ENCODE measurements around the gene ZFR2.
"Not testable (repeated sequence)": the region's sequence is repeated elsewhere in the genome, so short reads cannot be mapped to it uniquely, and the experiment has no call there.

Gene ZFR2

GRCh38 chr19:3769494-3769893 is 99.3 kb downstream of the ZFR2 start:
- Histone ChIP-seq H3K9me3 (ENCODE audit: control insufficient read depth, insufficient read depth, low read length) (no peaks in the 10 kb centered on the region), H3K27ac (ENCODE audit: low read depth, low read length) (no peak overlapping the region), H3K27me3 (ENCODE audit: control insufficient read depth, insufficient read depth, low read length) (no peaks in the 10 kb centered on the region), H3K36me3 (ENCODE audit: control insufficient read depth, insufficient read depth, low read length) (peaks cover 17% of the 10 kb centered on the region; the same call in 1 of the 2 replicates), H3K9ac (ENCODE audit: low read depth, low read length) (no peak overlapping the region), H3K4me3 (ENCODE audit: low read depth, low read length) (no peak overlapping the region), H3K4me1 (ENCODE audit: control insufficient read depth, insufficient read depth, low read length) (no peaks in the 10 kb centered on the region)

DNA sequence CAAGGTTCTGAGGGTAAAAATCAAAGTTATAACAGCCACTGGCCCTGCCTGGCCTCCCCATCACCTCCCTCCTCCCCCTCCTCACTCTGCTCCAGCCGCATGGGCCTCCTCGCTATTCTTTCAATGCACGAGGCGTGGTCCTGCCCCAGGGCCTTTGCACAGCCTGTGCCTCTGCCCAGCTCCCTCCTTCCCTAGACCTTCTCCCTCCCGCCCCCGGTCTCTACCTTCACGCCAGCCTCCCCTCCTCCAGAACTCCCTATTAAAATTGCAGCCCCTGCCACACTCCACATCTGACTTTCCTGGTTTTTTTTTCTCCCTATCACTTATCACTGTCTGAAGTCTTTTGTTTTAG is 100.1 kb downstream of the ZFR2 start:
- Histone ChIP-seq H3K27ac (ENCODE audit: low read depth, low read length) (no peak overlapping the region), H3K9ac (ENCODE audit: low read depth, low read length) (no peak overlapping the region), H3K27me3 (ENCODE audit: control insufficient read depth, insufficient read depth, low read length) (no peaks in the 10 kb centered on the region), H3K4me3 (ENCODE audit: low read depth, low read length) (no peak overlapping the region), H3K9me3 (ENCODE audit: control insufficient read depth, insufficient read depth, low read length) (no peaks in the 10 kb centered on the region), H3K36me3 (ENCODE audit: control insufficient read depth, insufficient read depth, low read length) (peaks cover 17% of the 10 kb centered on the region; the same call in 1 of the 2 replicates), H3K4me1 (ENCODE audit: control insufficient read depth, insufficient read depth, low read length) (no peaks in the 10 kb centered on the region)

GRCh38 chr19:3768015-3768747 is 100.7 kb downstream of the ZFR2 start:
- Histone ChIP-seq H3K4me1 (ENCODE audit: control insufficient read depth, insufficient read depth, low read length) (no peaks in the 10 kb centered on the region), H3K27ac (ENCODE audit: low read depth, low read length) (no peak overlapping the region), H3K27me3 (ENCODE audit: control insufficient read depth, insufficient read depth, low read length) (no peaks in the 10 kb centered on the region), H3K9me3 (ENCODE audit: control insufficient read depth, insufficient read depth, low read length) (no peaks in the 10 kb centered on the region), H3K9ac (ENCODE audit: low read depth, low read length) (no peak overlapping the region), H3K4me3 (ENCODE audit: low read depth, low read length) (no peak overlapping the region), H3K36me3 (ENCODE audit: control insufficient read depth, insufficient read depth, low read length) (peaks cover 17% of the 10 kb centered on the region; the same call in 1 of the 2 replicates)

GRCh38 chr19:3767050-3767449 is 101.8 kb downstream of the ZFR2 start:
- Histone ChIP-seq H3K9me3 (ENCODE audit: control insufficient read depth, insufficient read depth, low read length) (no peaks in the 10 kb centered on the region), H3K27ac (ENCODE audit: low read depth, low read length) (no peak overlapping the region), H3K9ac (ENCODE audit: low read depth, low read length) (no peak overlapping the region), H3K36me3 (ENCODE audit: control insufficient read depth, insufficient read depth, low read length) (peaks cover 17% of the 10 kb centered on the region; the same call in 1 of the 2 replicates), H3K4me3 (ENCODE audit: low read depth, low read length) (no peak overlapping the region), H3K4me1 (ENCODE audit: control insufficient read depth, insufficient read depth, low read length) (no peaks in the 10 kb centered on the region), H3K27me3 (ENCODE audit: control insufficient read depth, insufficient read depth, low read length) (no peaks in the 10 kb centered on the region)

DNA sequence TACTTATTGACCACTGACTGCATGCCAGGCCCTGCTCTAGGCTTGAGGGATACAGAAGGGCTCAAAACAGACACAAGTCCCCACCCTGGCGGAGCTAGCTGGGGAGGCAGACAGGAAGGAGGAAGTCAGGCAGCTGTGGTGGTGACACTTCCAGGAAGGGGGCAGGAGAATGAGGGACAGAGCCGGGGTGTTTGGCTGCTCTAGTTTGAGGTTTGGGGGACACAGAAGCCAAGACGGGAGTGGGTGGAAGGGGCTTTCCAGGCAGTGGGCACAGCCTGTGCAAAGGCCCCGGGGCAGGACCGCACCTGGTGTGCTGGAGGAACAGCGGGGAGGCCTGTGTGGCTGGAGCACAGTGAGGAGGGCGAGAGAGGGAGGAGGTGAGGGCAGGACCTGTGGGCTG is 102.3 kb downstream of the ZFR2 start:
- Histone ChIP-seq H3K4me3 (ENCODE audit: low read depth, low read length) (no peak overlapping the region), H3K4me1 (ENCODE audit: control insufficient read depth, insufficient read depth, low read length) (no peaks in the 10 kb centered on the region), H3K27me3 (ENCODE audit: control insufficient read depth, insufficient read depth, low read length) (no peaks in the 10 kb centered on the region), H3K27ac (ENCODE audit: low read depth, low read length) (no peak overlapping the region), H3K36me3 (ENCODE audit: control insufficient read depth, insufficient read depth, low read length) (peaks cover 17% of the 10 kb centered on the region; the same call in 1 of the 2 replicates), H3K9ac (ENCODE audit: low read depth, low read length) (no peak overlapping the region), H3K9me3 (ENCODE audit: control insufficient read depth, insufficient read depth, low read length) (no peaks in the 10 kb centered on the region)

DNA sequence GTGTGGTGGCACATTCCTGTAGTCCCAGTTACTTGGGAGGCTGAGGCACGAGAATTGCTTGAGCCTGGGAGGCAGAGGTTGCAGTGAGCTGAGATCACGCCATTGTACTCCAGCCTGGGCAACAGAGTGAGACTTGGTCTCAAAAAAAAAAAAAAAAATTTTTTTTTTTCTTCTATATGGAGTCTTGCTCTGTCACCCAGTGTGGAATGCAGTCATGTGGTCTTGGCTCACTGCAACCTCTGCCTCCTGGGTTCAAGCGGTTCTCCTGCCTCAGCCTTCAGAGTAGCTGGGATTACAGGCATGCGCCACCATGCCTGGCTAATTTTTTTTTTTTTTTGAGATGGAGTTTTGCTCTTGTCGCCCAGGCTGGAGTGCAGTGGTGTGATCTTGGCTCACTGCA is 103.1 kb downstream of the ZFR2 start:
- H3K27me3 ChIP-seq (ENCODE audit: control insufficient read depth, insufficient read depth, low read length); H3K27ac ChIP-seq (ENCODE audit: low read depth, low read length); H3K9ac ChIP-seq (ENCODE audit: low read depth, low read length); H3K9me3 ChIP-seq (ENCODE audit: control insufficient read depth, insufficient read depth, low read length); H3K4me3 ChIP-seq (ENCODE audit: low read depth, low read length); H3K4me1 ChIP-seq (ENCODE audit: control insufficient read depth, insufficient read depth, low read length): not testable (repeated sequence)
- peaks cover 17% of the 10 kb centered on the region; the same call in 1 of the 2 replicates for H3K36me3 ChIP-seq (ENCODE audit: control insufficient read depth, insufficient read depth, low read length)

DNA sequence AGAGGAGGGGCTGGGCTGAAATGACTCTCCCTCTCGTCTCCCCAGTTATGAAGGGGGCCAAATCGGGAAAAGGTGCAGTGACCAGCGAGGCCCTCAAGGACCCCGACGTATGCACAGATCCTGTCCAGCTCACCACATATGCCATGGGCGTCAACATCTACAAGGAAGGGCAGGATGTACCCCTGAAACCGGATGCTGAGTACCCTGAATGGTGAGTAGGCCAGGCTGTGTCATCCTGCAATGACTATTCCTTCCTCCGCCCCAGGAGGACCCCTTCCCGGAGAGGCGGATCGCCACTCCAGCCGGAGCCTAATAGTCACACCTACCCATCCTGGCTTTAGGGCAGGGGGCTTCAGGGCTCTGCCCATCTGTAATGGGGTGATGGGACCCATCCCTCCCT is 103.7 kb downstream of the ZFR2 start:
- Histone ChIP-seq H3K9me3 (ENCODE audit: control insufficient read depth, insufficient read depth, low read length) (no peaks in the 10 kb centered on the region), H3K4me3 (ENCODE audit: low read depth, low read length) (no peak overlapping the region), H3K4me1 (ENCODE audit: control insufficient read depth, insufficient read depth, low read length) (no peaks in the 10 kb centered on the region), H3K27me3 (ENCODE audit: control insufficient read depth, insufficient read depth, low read length) (no peaks in the 10 kb centered on the region), H3K27ac (ENCODE audit: low read depth, low read length) (no peak overlapping the region), H3K9ac (ENCODE audit: low read depth, low read length) (no peak overlapping the region), H3K36me3 (ENCODE audit: control insufficient read depth, insufficient read depth, low read length) (peaks cover 17% of the 10 kb centered on the region; the same call in 1 of the 2 replicates)

DNA sequence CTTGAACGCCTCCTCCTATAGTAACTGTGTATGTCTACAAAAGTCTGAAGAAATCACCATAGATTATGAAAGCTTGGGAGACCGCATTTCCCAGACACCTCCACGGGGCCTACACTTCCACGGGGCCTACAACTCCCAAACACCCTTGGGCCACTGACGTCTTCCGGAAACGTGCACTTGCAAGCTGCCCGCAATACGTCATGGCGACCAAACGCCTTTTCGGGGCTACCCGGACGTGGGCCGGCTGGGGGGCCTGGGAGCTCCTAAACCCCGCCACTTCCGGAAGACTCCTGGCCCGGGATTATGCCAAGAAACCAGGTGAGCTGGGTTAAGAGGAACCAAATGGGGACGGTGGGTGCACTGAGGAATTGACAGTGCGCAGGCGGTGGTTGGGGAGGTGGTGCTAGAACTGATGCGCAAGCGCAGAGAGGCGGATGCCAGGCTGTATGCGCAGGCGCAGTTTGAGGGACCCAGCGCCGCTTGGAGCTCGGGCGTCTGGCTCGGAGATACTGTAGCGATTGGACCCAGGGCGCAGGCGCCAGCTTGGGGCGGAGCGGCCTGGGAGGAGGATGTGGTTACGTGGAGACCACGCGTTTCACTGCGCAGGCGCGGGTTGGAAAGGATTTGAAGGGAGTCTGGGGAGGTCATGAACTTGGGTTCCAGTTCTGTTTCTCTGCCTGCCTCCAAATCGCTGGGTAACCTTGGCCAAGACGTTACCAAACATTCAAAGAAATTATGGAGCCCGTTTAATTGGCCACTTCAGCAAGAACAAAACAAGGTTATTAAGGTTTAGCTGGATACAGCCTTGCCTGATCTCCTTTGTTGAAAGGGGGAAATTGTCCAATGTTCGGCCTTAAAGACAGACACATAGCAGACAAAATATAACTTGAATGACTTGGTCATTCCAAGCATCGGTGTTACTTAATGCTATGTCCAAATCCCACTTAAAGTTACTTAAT is 106.1 kb downstream of the ZFR2 start, which contains the start of gene MRPL54:
MRPL54 (plus strand) TSS at position 182 of the 959 bp plus-strand sequence; CDS start at position 201, 19 bp downstream.
- H3K9me3 ChIP-seq (ENCODE audit: control insufficient read depth, insufficient read depth, low read length) = no peaks in the 10 kb centered on the region
- no peaks in the 10 kb centered on the region for H3K4me1 ChIP-seq (ENCODE audit: control insufficient read depth, insufficient read depth, low read length)
- H3K4me3 ChIP-seq (ENCODE audit: low read depth, low read length) = peak within 1 kb of the TSS; percentile 87
- H3K9ac ChIP-seq (ENCODE audit: low read depth, low read length) = peak within 1 kb of the TSS; percentile 86
- H3K36me3 ChIP-seq (ENCODE audit: control insufficient read depth, insufficient read depth, low read length) = peaks cover 32% of the 10 kb centered on the region; the same call in 1 of the 2 replicates
- peak within 1 kb of the TSS; percentile 99 for H3K27ac ChIP-seq (ENCODE audit: low read depth, low read length)
- no peaks in the 10 kb centered on the region for H3K27me3 ChIP-seq (ENCODE audit: control insufficient read depth, insufficient read depth, low read length)

DNA sequence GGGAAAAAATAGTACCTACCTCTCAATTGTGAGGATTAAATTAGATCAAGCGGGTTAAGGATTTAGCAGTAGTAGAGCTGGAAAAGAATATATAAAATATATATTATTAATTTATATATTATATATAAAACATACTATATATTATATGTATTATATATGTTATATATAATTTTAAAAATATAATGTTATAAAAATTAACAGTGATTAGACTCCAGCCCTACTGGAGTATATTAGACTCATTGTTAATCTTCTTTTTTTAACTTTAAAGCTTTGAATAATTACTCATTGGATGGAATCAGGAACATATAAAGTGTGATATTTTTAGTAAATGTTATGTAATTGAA is 106.7 kb downstream of the ZFR2 start:
- Histone ChIP-seq H3K9me3 (ENCODE audit: control insufficient read depth, insufficient read depth, low read length) (no peaks in the 10 kb centered on the region), H3K27me3 (ENCODE audit: control insufficient read depth, insufficient read depth, low read length) (no peaks in the 10 kb centered on the region), H3K9ac (ENCODE audit: low read depth, low read length) (no peak overlapping the region), H3K27ac (ENCODE audit: low read depth, low read length) (peak overlapping the region; percentile 99), H3K4me3 (ENCODE audit: low read depth, low read length) (peak overlapping the region; percentile 87), H3K36me3 (ENCODE audit: control insufficient read depth, insufficient read depth, low read length) (peaks cover 34% of the 10 kb centered on the region; the same call in 1 of the 2 replicates), H3K4me1 (ENCODE audit: control insufficient read depth, insufficient read depth, low read length) (no peaks in the 10 kb centered on the region)

GRCh38 chr19:3761382-3762129 is 107.3 kb downstream of the ZFR2 start, which contains the start of gene APBA3:
Gene APBA3, minus strand, starts transcription at chr19:3761692. Its CDS starts 1,428 bp downstream, at chr19:3760264.
- Histone ChIP-seq H3K36me3 (ENCODE audit: control insufficient read depth, insufficient read depth, low read length) (peaks cover 29% of the 10 kb centered on the region; the same call in 1 of the 2 replicates), H3K4me3 (ENCODE audit: low read depth, low read length) (peak within 1 kb of the TSS; percentile 87), H3K4me1 (ENCODE audit: control insufficient read depth, insufficient read depth, low read length) (no peaks in the 10 kb centered on the region), H3K9ac (ENCODE audit: low read depth, low read length) (peak within 1 kb of the TSS; percentile 86), H3K9me3 (ENCODE audit: control insufficient read depth, insufficient read depth, low read length) (no peaks in the 10 kb centered on the region), H3K27me3 (ENCODE audit: control insufficient read depth, insufficient read depth, low read length) (no peaks in the 10 kb centered on the region), H3K27ac (ENCODE audit: low read depth, low read length) (peak within 1 kb of the TSS; percentile 99)
